Measurements from ENCODE around the gene MLLT10.

DNA sequence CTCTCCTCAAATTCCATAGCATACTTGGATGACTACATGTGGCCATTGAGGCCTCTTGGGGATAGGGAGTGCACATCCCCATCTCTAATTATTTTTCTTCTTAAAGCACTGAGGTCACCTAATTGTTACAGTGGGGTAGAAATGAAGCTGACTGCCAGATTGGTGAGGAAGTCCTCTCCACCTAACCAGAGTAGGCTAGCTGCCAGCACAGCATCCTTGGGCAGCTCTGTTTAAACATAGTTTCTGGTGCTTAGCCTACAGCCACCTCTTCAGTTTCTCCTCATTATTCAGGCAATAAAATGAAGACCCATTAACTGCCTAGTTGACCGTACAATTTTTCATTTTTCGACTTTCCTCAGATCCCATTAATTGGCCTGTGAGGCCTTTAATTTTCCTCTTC is 104.6 kb downstream of the MLLT10 start:
- TF ChIP-seq, protein P1, sequence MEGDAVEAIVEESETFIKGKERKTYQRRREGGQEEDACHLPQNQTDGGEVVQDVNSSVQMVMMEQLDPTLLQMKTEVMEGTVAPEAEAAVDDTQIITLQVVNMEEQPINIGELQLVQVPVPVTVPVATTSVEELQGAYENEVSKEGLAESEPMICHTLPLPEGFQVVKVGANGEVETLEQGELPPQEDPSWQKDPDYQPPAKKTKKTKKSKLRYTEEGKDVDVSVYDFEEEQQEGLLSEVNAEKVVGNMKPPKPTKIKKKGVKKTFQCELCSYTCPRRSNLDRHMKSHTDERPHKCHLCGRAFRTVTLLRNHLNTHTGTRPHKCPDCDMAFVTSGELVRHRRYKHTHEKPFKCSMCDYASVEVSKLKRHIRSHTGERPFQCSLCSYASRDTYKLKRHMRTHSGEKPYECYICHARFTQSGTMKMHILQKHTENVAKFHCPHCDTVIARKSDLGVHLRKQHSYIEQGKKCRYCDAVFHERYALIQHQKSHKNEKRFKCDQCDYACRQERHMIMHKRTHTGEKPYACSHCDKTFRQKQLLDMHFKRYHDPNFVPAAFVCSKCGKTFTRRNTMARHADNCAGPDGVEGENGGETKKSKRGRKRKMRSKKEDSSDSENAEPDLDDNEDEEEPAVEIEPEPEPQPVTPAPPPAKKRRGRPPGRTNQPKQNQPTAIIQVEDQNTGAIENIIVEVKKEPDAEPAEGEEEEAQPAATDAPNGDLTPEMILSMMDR (IDR thresholded peaks at IDR 0.05; ENCODE audit: low read length) = no peak
- no peak for TF ChIP-seq EZH2 (IDR thresholded peaks at IDR 0.05; ENCODE audit: borderline replicate concordance, low read length)
